LNCaP clone FGC (cell line): ENCODE data around the gene RBM42.

Source experiments
- DNase-seq: peaks from one replicate; pipeline ENCODE4 v3.0.0-alpha.2; 2011; ENCODE audit warnings: low read depth
- H3K4me3 ChIP-seq: 2 replicates; pipeline ENCODE4 v1.5.1; 2011; ENCODE audit warnings: mild to moderate bottlenecking, low read depth, low read length, control low read depth
- CTCF ChIP-seq: IDR thresholded peaks from 2 replicates; pipeline ENCODE4 v1.5.1; 2012; ENCODE audit warnings: mild to moderate bottlenecking; ENCODE audit not compliant: control insufficient read depth, insufficient read depth; ENCODE audit errors: extremely low read depth

RBM42 gene

GRCh38 chr19:35673121-35673804, 44.4 kb downstream of the RBM42 start:
- no peak for DNase-seq
- TF ChIP-seq CTCF = no peak
- H3K4me3 ChIP-seq = no peak overlapping the region

- H3K4me3 ChIP-seq = no peak overlapping the region
- no peak for DNase-seq
- no peak for TF ChIP-seq CTCF
Measured at GRCh38 chr19:35675589-35676140, 46.8 kb downstream of the RBM42 start.
